ENCODE results near the gene ANKRD42. TPM values are rescaled to one million over a fixed set of nuclear protein-coding genes. Genes with fewer than 3 reads are reported as not detected.

ANKRD42 gene
- total RNA-seq, 1 experiment from 2014 or later: 8.6 TPM

- Mint-ChIP-seq H3K4me3 (ENCODE audit: unreplicated experiment) (peak overlapping the region; percentile 34), H3K9me3 (ENCODE audit: unreplicated experiment) (no peaks in the 10 kb centered on the region), H3K27ac (ENCODE audit: low read depth, unreplicated experiment) (no peak overlapping the region), H3K36me3 (ENCODE audit: insufficient read depth, unreplicated experiment) (peaks cover 32% of the 10 kb centered on the region), H3K27me3 (ENCODE audit: insufficient read depth, unreplicated experiment) (no peaks in the 10 kb centered on the region), H3K4me1 (ENCODE audit: insufficient read depth, unreplicated experiment) (peaks cover 18% of the 10 kb centered on the region)
- TF ChIP-seq, protein P1, sequence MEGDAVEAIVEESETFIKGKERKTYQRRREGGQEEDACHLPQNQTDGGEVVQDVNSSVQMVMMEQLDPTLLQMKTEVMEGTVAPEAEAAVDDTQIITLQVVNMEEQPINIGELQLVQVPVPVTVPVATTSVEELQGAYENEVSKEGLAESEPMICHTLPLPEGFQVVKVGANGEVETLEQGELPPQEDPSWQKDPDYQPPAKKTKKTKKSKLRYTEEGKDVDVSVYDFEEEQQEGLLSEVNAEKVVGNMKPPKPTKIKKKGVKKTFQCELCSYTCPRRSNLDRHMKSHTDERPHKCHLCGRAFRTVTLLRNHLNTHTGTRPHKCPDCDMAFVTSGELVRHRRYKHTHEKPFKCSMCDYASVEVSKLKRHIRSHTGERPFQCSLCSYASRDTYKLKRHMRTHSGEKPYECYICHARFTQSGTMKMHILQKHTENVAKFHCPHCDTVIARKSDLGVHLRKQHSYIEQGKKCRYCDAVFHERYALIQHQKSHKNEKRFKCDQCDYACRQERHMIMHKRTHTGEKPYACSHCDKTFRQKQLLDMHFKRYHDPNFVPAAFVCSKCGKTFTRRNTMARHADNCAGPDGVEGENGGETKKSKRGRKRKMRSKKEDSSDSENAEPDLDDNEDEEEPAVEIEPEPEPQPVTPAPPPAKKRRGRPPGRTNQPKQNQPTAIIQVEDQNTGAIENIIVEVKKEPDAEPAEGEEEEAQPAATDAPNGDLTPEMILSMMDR (IDR thresholded peaks at IDR 0.05; ENCODE audit: unreplicated experiment): no peak
- POLR2A ChIA-PET: interaction anchor here (1.1 kb wide), 1 partner anchor 95 kb away, joined by 3 read pairs; no protein-coding TSS in a partner anchor
- BruUV-seq (replicated peaks): no TSS peak
- CTCF ChIA-PET: interaction anchor here (0.5 to 5.0 kb wide), 9 partner anchors 10 to 1103 kb away, joined by 3 to 22 read pairs (median 3); no protein-coding TSS in a partner anchor
- DNase-seq (ENCODE audit: unreplicated experiment): no peak
- intact Hi-C loops (cut with micrococcal nuclease): loop anchor here (10.0 kb wide), 1 partner anchor 127 kb away; the partner anchor contains the start of gene PCF11
Measured at GRCh38 chr11:83282084-83282716, 88.7 kb downstream of the ANKRD42 start.

- peaks cover 14% of the 10 kb centered on the region for H3K4me1 Mint-ChIP-seq (ENCODE audit: insufficient read depth, unreplicated experiment)
- TF ChIP-seq, protein P1 (IDR thresholded peaks at IDR 0.05; ENCODE audit: unreplicated experiment): no peak
Measured at GRCh38 chr11:83284501-83285150, 91.1 kb downstream of the ANKRD42 start.

GRCh38 chr11:83285151-83285770 lies 91.7 kb downstream of the ANKRD42 start:
- Mint-ChIP-seq H3K27me3 (ENCODE audit: insufficient read depth, unreplicated experiment) (no peaks in the 10 kb centered on the region), H3K27ac (ENCODE audit: low read depth, unreplicated experiment) (peak overlapping the region; percentile 99), H3K9me3 (ENCODE audit: unreplicated experiment) (no peaks in the 10 kb centered on the region), H3K4me3 (ENCODE audit: unreplicated experiment) (peak overlapping the region; percentile 90), H3K4me1 (ENCODE audit: insufficient read depth, unreplicated experiment) (peaks cover 13% of the 10 kb centered on the region), H3K36me3 (ENCODE audit: insufficient read depth, unreplicated experiment) (peaks cover 3% of the 10 kb centered on the region)
- ChIA-PET CTCF (interaction anchor here (0.6 to 1.8 kb wide), 8 partner anchors 26 to 606 kb away, joined by 3 to 11 read pairs (median 3); no protein-coding TSS in a partner anchor), POLR2A (interaction anchor here (0.6 to 4.0 kb wide), 15 partner anchors 9 to 535 kb away, joined by 3 to 40 read pairs (median 3); partner anchors contain the start of genes ANKRD42, DDIAS, PCF11 and PRCP)
- intact Hi-C loops (cut with micrococcal nuclease): loop anchor here (2.0 to 10.0 kb wide), 2 partner anchors 130 to 214 kb away; partner anchors contain the start of genes PCF11 and RAB30
- peak; percentile 1 for DNase-seq (ENCODE audit: unreplicated experiment)
- BruUV-seq (replicated peaks): TSS peak; percentile 49
- TF ChIP-seq, protein P1 (IDR thresholded peaks at IDR 0.05; ENCODE audit: unreplicated experiment): no peak

More at GRCh38 chr11:83284501-83285150, 91.1 kb downstream of the ANKRD42 start:
- H3K27ac Mint-ChIP-seq (ENCODE audit: low read depth, unreplicated experiment): peak overlapping the region; percentile 99
- intact Hi-C loops (cut with micrococcal nuclease): loop anchor here (2.0 to 10.0 kb wide), 2 partner anchors 130 to 214 kb away; partner anchors contain the start of genes PCF11 and RAB30
- no TSS peak for BruUV-seq (replicated peaks)
- peak overlapping the region; percentile 90 for H3K4me3 Mint-ChIP-seq (ENCODE audit: unreplicated experiment)
- H3K36me3 Mint-ChIP-seq (ENCODE audit: insufficient read depth, unreplicated experiment): peaks cover 9% of the 10 kb centered on the region
- H3K27me3 Mint-ChIP-seq (ENCODE audit: insufficient read depth, unreplicated experiment): no peaks in the 10 kb centered on the region
- ChIA-PET POLR2A (interaction anchor here (0.7 to 4.0 kb wide), 5 partner anchors 8 to 500 kb away, joined by 3 to 40 read pairs (median 31); partner anchors contain the start of genes ANKRD42, DDIAS, PCF11 and PRCP), CTCF (interaction anchor here (0.6 to 5.0 kb wide), 10 partner anchors 8 to 606 kb away, joined by 3 to 22 read pairs (median 3); partner anchors contain the start of gene ANKRD42)
- no peak for DNase-seq (ENCODE audit: unreplicated experiment)
- H3K9me3 Mint-ChIP-seq (ENCODE audit: unreplicated experiment): no peaks in the 10 kb centered on the region

Data from MCF 10A (cell line).